Liver (tissue), 9 donors: Measurements from ENCODE around the gene NDUFB11. TPM values are rescaled to one million over a fixed set of nuclear protein-coding genes. Genes with fewer than 3 reads are reported as not detected.

Experiments used
- DNase-seq: peaks from one replicate; pipeline ENCODE4 v3.0.0-alpha.2; 2017; ENCODE audit warnings: low spot score
- H3K27ac ChIP-seq, 2 donors: one replicate each; pipeline ENCODE4 v1.7.0; 2013; ENCODE audit warnings: inconsistent platforms in 2 of 2, low read length in 2 of 2, control low read depth in 1 of 2, low read depth in 1 of 2, mild to moderate bottlenecking in 1 of 2
- H3K27me3 ChIP-seq, 4 donors: one replicate each; pipeline versions ENCODE4 v1.6.1 to v1.7.0; 2013; ENCODE audit warnings: low read length in 3 of 4, inconsistent platforms in 1 of 4, mild to moderate bottlenecking in 1 of 4, moderate library complexity in 1 of 4; ENCODE audit not compliant: control insufficient read depth in 4 of 4, insufficient read depth in 4 of 4
- H3K36me3 ChIP-seq, 4 donors: one replicate each; pipeline versions ENCODE4 v1.6.1 to v1.7.0; 2013; ENCODE audit warnings: low read length in 3 of 4, mild to moderate bottlenecking in 3 of 4, low read depth in 1 of 4, moderate library complexity in 1 of 4; ENCODE audit not compliant: control insufficient read depth in 4 of 4, insufficient read depth in 3 of 4
- H3K4me1 ChIP-seq, 4 donors: one replicate each; pipeline versions ENCODE4 v1.6.1 to v1.7.0; 2013; ENCODE audit warnings: low read length in 3 of 4, mild to moderate bottlenecking in 3 of 4, moderate library complexity in 1 of 4; ENCODE audit not compliant: control insufficient read depth in 4 of 4, insufficient read depth in 4 of 4
- H3K4me3 ChIP-seq, 3 donors: one replicate each; pipeline versions ENCODE4 v1.6.1 to v1.7.0; 2013; ENCODE audit warnings: low read length in 3 of 3, control low read depth in 1 of 3, low read depth in 1 of 3, mild to moderate bottlenecking in 1 of 3
- H3K9ac ChIP-seq, 2 donors: one replicate each; pipeline ENCODE4 v1.7.0; 2013; ENCODE audit warnings: low read length in 2 of 2, mild to moderate bottlenecking in 2 of 2, moderate library complexity in 2 of 2, control low read depth in 1 of 2, low read depth in 1 of 2
- H3K9me3 ChIP-seq, 4 donors: one replicate each; pipeline versions ENCODE4 v1.6.1 to v1.7.0; 2013; ENCODE audit warnings: low read length in 3 of 4; ENCODE audit not compliant: control insufficient read depth in 4 of 4
- EGR1 ChIP-seq, 2 donors: IDR thresholded peaks; 2 replicates each; pipeline ENCODE4 v1.6.1; 2016 to 2018; ENCODE audit warnings: antibody characterized with exemption in 2 of 2, low read depth in 2 of 2
- FOXA1 ChIP-seq: IDR thresholded peaks from 2 replicates; pipeline ENCODE4 v1.6.1; 2016; ENCODE audit warnings: antibody characterized with exemption
- FOXA2 ChIP-seq: IDR thresholded peaks from 2 replicates; pipeline ENCODE4 v1.6.1; 2016; ENCODE audit warnings: antibody characterized with exemption
- GABPA ChIP-seq, 2 donors: IDR thresholded peaks in 1 of 2; conservative IDR thresholded peaks in 1 of 2; 2 replicates each; pipeline ENCODE4 v1.6.1; 2016; ENCODE audit warnings: antibody characterized with exemption in 2 of 2, mild to moderate bottlenecking in 1 of 2, moderate library complexity in 1 of 2
- HNF4A ChIP-seq, 2 donors: conservative IDR thresholded peaks; 2 replicates each; pipeline ENCODE4 v1.6.1; 2016; ENCODE audit warnings: antibody characterized with exemption in 2 of 2, mild to moderate bottlenecking in 2 of 2
- HNF4G ChIP-seq: IDR thresholded peaks from 2 replicates; pipeline ENCODE4 v1.6.1; 2016; ENCODE audit warnings: antibody characterized with exemption
- JUND ChIP-seq, 2 donors: IDR thresholded peaks; 2 replicates each; pipeline ENCODE4 v1.6.1; 2016; ENCODE audit warnings: antibody characterized with exemption in 2 of 2
- MAX ChIP-seq: IDR thresholded peaks from 2 replicates; pipeline ENCODE4 v1.6.1; 2016; ENCODE audit warnings: antibody characterized with exemption
- NR2F2 ChIP-seq: IDR thresholded peaks from 2 replicates; pipeline ENCODE4 v1.6.1; 2016; ENCODE audit warnings: antibody characterized with exemption
- RAD21 ChIP-seq, 2 donors: IDR thresholded peaks; 2 replicates each; pipeline ENCODE4 v1.6.1; 2016; ENCODE audit warnings: antibody characterized with exemption in 2 of 2, mild to moderate bottlenecking in 2 of 2
- REST ChIP-seq: IDR thresholded peaks from 2 replicates; pipeline ENCODE4 v1.6.1; 2016; ENCODE audit warnings: antibody characterized with exemption, mild to moderate bottlenecking
- RXRA ChIP-seq, 2 donors: IDR thresholded peaks; 2 replicates each; pipeline ENCODE4 v1.6.1; 2017 to 2018; ENCODE audit warnings: antibody characterized with exemption in 2 of 2, mild to moderate bottlenecking in 1 of 2
- SP1 ChIP-seq: IDR thresholded peaks from 2 replicates; pipeline ENCODE4 v1.6.1; 2018; ENCODE audit warnings: antibody characterized with exemption, mild to moderate bottlenecking
- TAF1 ChIP-seq: conservative IDR thresholded peaks from 2 replicates; pipeline ENCODE4 v1.6.1; 2016; ENCODE audit warnings: antibody characterized with exemption, mild to moderate bottlenecking
- YY1 ChIP-seq: IDR thresholded peaks from 2 replicates; pipeline ENCODE4 v1.6.1; 2016; ENCODE audit warnings: antibody characterized with exemption, mild to moderate bottlenecking
- WGBS: extraction: QIAGEN DNeasy Blood & Tissue Kit; methylation state at CpG from one replicate; pipeline ENCODE4 v1.1.7; 2013; 5-methylcytosine and 5-hydroxymethylcytosine counted together
- polyA plus RNA-seq, 2 donors: library from polyadenylated mRNA; stranded (reverse) in 1 of 2; unstranded in 1 of 2; fragments of 200-250 nt in 1 of 2; fragments of >200 nt in 1 of 2; fragmentation: Nextera tagmentation in 1 of 2; extraction: Ambion mirVana in 1 of 2; gene quantifications; one replicate each; pipeline versions ENCODE4 v1.2.1 to v1.2.3, GENCODE V29; 2013 to 2015
- total RNA-seq, 2 donors: library from RNA; depleted of rRNA; stranded (reverse); fragments of >200 nt; gene quantifications; one replicate each; pipeline ENCODE4 v1.2.3, GENCODE V29; 2014
- TF ChIP-seq, protein P1 (sequence below): fragments of 150-350 bp; IDR thresholded peaks from 2 replicates; pipeline ENCODE4 v1.5.1; 2017; ENCODE audit warnings: improper control_type of control experiment, low read depth, low read length; ENCODE audit not compliant: missing input control
- TF ChIP-seq, protein P2 (sequence below): IDR thresholded peaks from 2 replicates; pipeline ENCODE4 v1.6.1; 2016; ENCODE audit warnings: antibody characterized with exemption
- TF ChIP-seq, protein P3 (sequence below): IDR thresholded peaks from 2 replicates; pipeline ENCODE4 v1.6.1; 2016; ENCODE audit warnings: antibody characterized with exemption
- donor health status: healthy.
- donor health status: healthy.
- donor health status: healthy.
- donor health status: healthy.
- donor health status: healthy.

The NDUFB11 gene
- total and polyA plus RNA-seq, 4 donors = 23.6 to 127 (median 66.5) TPM

- Histone ChIP-seq H3K27me3 (no peaks in the 10 kb centered on the region), H3K9me3 (no peaks in the 10 kb centered on the region), H3K36me3 (peaks cover 6 to 40% (median 12%) of the 10 kb centered on the region in 4 donors), H3K27ac (no peak overlapping the region), H3K4me3 (no peak overlapping the region), H3K4me1 (no peaks in the 10 kb centered on the region), H3K9ac (no peak overlapping the region)
- TF ChIP-seq GABPA (IDR thresholded peaks at IDR 0.05 in 1 of 2, conservative IDR thresholded peaks at IDR 0.05 in 1 of 2) = no peak
- TF ChIP-seq, protein P1, sequence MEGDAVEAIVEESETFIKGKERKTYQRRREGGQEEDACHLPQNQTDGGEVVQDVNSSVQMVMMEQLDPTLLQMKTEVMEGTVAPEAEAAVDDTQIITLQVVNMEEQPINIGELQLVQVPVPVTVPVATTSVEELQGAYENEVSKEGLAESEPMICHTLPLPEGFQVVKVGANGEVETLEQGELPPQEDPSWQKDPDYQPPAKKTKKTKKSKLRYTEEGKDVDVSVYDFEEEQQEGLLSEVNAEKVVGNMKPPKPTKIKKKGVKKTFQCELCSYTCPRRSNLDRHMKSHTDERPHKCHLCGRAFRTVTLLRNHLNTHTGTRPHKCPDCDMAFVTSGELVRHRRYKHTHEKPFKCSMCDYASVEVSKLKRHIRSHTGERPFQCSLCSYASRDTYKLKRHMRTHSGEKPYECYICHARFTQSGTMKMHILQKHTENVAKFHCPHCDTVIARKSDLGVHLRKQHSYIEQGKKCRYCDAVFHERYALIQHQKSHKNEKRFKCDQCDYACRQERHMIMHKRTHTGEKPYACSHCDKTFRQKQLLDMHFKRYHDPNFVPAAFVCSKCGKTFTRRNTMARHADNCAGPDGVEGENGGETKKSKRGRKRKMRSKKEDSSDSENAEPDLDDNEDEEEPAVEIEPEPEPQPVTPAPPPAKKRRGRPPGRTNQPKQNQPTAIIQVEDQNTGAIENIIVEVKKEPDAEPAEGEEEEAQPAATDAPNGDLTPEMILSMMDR = no peak
- no peak for TF ChIP-seq SP1
- no peak for TF ChIP-seq NR2F2
- TF ChIP-seq, protein P2, sequence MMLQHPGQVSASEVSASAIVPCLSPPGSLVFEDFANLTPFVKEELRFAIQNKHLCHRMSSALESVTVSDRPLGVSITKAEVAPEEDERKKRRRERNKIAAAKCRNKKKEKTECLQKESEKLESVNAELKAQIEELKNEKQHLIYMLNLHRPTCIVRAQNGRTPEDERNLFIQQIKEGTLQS = no peak
- TF ChIP-seq, protein P3, sequence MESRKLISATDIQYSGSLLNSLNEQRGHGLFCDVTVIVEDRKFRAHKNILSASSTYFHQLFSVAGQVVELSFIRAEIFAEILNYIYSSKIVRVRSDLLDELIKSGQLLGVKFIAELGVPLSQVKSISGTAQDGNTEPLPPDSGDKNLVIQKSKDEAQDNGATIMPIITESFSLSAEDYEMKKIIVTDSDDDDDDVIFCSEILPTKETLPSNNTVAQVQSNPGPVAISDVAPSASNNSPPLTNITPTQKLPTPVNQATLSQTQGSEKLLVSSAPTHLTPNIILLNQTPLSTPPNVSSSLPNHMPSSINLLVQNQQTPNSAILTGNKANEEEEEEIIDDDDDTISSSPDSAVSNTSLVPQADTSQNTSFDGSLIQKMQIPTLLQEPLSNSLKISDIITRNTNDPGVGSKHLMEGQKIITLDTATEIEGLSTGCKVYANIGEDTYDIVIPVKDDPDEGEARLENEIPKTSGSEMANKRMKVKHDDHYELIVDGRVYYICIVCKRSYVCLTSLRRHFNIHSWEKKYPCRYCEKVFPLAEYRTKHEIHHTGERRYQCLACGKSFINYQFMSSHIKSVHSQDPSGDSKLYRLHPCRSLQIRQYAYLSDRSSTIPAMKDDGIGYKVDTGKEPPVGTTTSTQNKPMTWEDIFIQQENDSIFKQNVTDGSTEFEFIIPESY = no peak
- TF ChIP-seq HNF4G = no peak
- no peak for TF ChIP-seq RAD21 (IDR thresholded peaks at IDR 0.05)
- no peak for TF ChIP-seq REST
- TF ChIP-seq TAF1 = no peak
- no peak for TF ChIP-seq JUND (IDR thresholded peaks at IDR 0.05)
- no peak for TF ChIP-seq YY1
- TF ChIP-seq HNF4A (conservative IDR thresholded peaks at IDR 0.05) = no peak
- no peak for TF ChIP-seq EGR1 (IDR thresholded peaks at IDR 0.05; ENCODE audit: low read depth in 2 of 2)
- no peak for TF ChIP-seq FOXA1
- no peak for TF ChIP-seq RXRA (IDR thresholded peaks at IDR 0.05)
- TF ChIP-seq FOXA2 = no peak
- no peak for TF ChIP-seq MAX
- WGBS = 96% methylated on average over 7 of the region's 7 CpGs
- DNase-seq = no peak
Measured at GRCh38 chrX:47172549-47172948, 28.0 kb upstream of the NDUFB11 start.
